GM10266 (cell line): ENCODE data around the gene EXOC2.

Source experiments
- DNase-seq: peaks from one replicate; pipeline ENCODE4 v3.0.0; 2012; ENCODE audit errors: extremely low spot score
- CTCF ChIP-seq: IDR thresholded peaks from 2 replicates; pipeline ENCODE4 v1.5.1; 2012; ENCODE audit warnings: mild to moderate bottlenecking, low read depth; ENCODE audit not compliant: control insufficient read depth, insufficient read depth; ENCODE audit errors: missing control alignments

Gene EXOC2

DNA sequence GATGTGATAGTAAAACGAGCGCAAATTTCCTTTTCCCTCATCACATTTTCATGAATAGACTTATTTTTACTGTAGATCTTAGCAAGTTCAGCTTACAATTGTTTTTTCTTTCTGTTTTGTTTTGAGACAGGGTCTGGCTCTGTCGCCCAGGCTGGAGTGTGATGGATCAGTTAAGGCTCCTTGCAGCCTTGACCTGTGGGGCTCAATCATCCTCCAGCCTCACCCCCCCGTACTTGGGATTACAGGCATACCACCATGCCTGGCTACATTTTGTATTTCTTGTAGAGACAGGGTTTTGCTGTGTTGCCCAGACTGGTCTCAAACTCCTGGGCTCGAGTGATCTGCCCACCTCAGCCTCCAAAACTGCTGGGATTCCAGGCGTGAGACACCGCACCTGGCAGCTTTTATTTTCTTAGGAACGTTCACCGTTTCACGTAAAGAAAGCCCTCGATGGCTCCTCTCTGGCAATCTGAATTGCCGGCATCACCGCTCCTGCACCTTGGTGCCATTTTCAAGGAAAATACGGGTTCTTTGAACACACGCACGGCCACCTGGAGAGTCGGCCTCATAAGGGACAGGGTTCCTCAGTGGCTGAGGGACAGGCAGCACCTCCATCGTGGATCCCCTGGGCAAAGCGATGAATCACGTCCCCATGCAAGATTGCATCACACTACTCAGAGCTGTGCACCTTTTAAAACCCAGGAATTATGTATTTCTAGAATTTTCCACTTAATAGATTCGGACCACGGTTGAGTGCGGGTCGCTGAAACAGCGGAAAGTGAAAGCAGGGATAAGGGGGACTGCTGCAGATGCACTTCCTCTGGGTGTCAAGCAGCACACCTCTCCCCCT lies 222.7 kb downstream of the EXOC2 start:
- TF ChIP-seq CTCF = no peak
- no peak for DNase-seq

DNA sequence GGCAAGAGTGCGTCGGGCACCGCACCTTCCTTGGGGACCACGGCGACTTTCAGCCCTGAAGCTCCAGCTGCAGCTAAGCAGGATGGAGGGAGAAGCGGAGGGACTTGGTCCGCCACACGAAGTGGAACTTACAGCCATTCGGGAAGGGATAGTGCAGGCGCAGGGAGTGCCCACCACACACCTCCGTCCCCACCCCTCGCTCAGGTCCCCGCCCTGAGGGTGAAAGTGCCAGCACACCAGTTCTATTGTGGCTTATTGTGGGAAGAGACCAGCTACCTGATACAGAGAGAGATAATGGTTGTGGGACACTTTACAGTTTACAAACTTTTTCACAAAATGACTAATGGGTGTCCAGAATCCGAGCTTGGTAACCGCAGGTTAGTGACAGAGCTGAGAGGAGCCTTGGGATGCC lies 225.3 kb downstream of the EXOC2 start:
- TF ChIP-seq CTCF = no peak
- no peak for DNase-seq

- no peak for DNase-seq
- no peak for TF ChIP-seq CTCF
Measured at GRCh38 chr6:467111-467510, 225.8 kb downstream of the EXOC2 start.

GRCh38 chr6:466564-466963 lies 226.4 kb downstream of the EXOC2 start:
- no peak for DNase-seq
- no peak for TF ChIP-seq CTCF

DNA sequence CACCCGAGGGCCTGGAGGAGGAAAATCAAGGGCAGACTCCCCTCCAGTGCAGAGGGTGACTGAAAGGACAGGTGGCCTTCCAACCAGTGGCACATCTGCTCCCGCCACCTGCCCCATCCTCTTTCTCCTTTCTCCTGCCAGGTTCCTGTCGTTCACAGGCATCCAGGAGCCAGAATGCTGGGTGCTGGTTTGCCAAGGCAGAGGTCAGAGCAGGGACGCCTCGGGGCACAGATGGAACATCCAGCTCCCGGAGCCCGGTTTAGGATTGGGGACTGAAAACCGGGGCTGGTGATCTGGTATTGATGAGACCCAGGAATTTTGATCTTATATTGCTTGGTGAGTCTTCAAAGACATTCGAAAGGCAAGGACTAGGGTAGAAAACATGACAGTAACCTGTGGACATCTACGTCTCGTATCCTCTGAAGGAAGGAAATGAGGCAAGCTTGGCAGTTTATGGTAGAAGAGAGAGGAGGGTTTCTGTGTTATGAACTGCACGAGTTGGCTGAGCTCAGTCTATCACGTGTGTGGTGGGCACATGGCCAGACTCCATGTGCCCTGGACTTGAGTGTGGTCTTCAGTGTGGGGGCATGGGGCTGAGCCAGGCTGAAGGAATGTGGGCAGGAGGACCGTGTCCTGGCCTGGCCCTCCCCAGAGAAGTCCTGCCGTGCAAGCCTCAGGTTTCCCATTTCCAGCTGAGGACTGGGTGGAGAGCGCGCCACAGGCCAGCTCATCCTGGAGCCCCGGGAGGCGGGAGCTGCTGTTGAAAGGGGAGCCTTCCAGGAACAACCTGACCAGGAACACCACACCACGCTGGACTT lies 227.2 kb downstream of the EXOC2 start:
- no peak for TF ChIP-seq CTCF
- no peak for DNase-seq

DNA sequence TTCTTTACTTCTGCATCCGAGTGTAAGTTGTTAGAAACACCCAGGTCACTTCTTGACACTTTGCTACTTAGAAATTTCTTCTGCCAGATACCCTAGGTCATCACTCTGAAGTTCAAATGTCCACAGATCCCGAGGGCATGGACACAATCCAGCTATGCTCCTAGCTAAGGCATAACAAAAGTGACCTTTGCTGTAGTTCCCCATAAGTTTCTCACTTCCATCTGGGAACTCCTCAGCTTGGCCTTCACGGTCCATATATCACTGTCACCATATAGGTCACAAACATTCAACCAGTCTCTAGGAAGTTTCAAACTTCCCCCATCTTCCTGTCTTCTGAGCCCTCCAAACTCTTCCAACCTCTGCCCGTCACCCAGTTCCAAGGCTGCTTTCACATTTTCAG lies 236.1 kb downstream of the EXOC2 start:
- no peak for DNase-seq
- TF ChIP-seq CTCF = no peak

- DNase-seq = no peak
- no peak for TF ChIP-seq CTCF
Measured at GRCh38 chr6:456358-456867, 236.5 kb downstream of the EXOC2 start.
